Fibroblast of lung (primary cell): ENCODE measurements around the gene MAD2L1. TPM values are rescaled to one million over a fixed set of nuclear protein-coding genes. Genes with fewer than 3 reads are reported as not detected.
"Not testable (repeated sequence)": the region's sequence is repeated elsewhere in the genome, so short reads cannot be mapped to it uniquely, and the experiment has no call there.

Experiments
- DNase-seq, 2 donors: peaks; one replicate each; pipeline versions ENCODE4 v3.0.0 to v3.0.0-alpha.2; 2010; ENCODE audit warnings: low read depth in 2 of 2
- H2AFZ ChIP-seq: 2 replicates; pipeline ENCODE4 v1.5.1; 2012; ENCODE audit warnings: low read length, control low read depth, inconsistent platforms
- H3K27ac ChIP-seq: 2 replicates; pipeline ENCODE4 v1.5.1; 2011; ENCODE audit warnings: low read length, control low read depth; ENCODE audit not compliant: insufficient read depth
- H3K27me3 ChIP-seq: 2 replicates; pipeline ENCODE4 v1.5.1; 2011; ENCODE audit warnings: mild to moderate bottlenecking, low read length; ENCODE audit not compliant: control insufficient read depth, insufficient read depth
- H3K36me3 ChIP-seq: 2 replicates; pipeline ENCODE4 v1.5.1; 2011; ENCODE audit warnings: low read length; ENCODE audit not compliant: control insufficient read depth, insufficient read depth
- H3K4me1 ChIP-seq: 2 replicates; pipeline ENCODE4 v1.5.1; 2011; ENCODE audit warnings: low read length; ENCODE audit not compliant: control insufficient read depth, insufficient read depth; ENCODE audit errors: extremely low read depth
- H3K4me2 ChIP-seq: 2 replicates; pipeline ENCODE4 v1.5.1; 2011; ENCODE audit warnings: low read length, control low read depth; ENCODE audit not compliant: insufficient read depth; ENCODE audit errors: extremely low read depth
- H3K4me3 ChIP-seq, 4 experiments: fragments of 200-600 bp in 1 of 4; sonication (generic) in 1 of 4; replicated peaks in 1 of 4; 2 replicates each; pipeline ENCODE4 v1.5.1; 2011 to 2016; ENCODE audit warnings: low read length in 4 of 4, low read depth in 3 of 4, mild to moderate bottlenecking in 3 of 4, control low read depth in 2 of 4, inconsistent platforms in 1 of 4, mixed read lengths in 1 of 4; ENCODE audit not compliant: insufficient read depth in 1 of 4; ENCODE audit errors: control extremely low read depth in 1 of 4
- H3K79me2 ChIP-seq: 2 replicates; pipeline ENCODE4 v1.5.1; 2012; ENCODE audit warnings: mild to moderate bottlenecking, low read length, inconsistent platforms; ENCODE audit not compliant: control insufficient read depth, insufficient read depth
- H3K9ac ChIP-seq: 2 replicates; pipeline ENCODE4 v1.5.1; 2011; ENCODE audit warnings: mild to moderate bottlenecking, low read length, control low read depth; ENCODE audit not compliant: insufficient read depth
- H3K9me3 ChIP-seq: 2 replicates; pipeline ENCODE4 v1.5.1; 2012; ENCODE audit warnings: low read depth, low read length; ENCODE audit not compliant: control insufficient read depth, insufficient read depth
- H4K20me1 ChIP-seq: 2 replicates; pipeline ENCODE4 v1.5.1; 2011; ENCODE audit warnings: low read length; ENCODE audit not compliant: control insufficient read depth, insufficient read depth; ENCODE audit errors: extremely low read depth
- EZH2 ChIP-seq: IDR thresholded peaks from 2 replicates; pipeline ENCODE4 v1.5.1; 2012; ENCODE audit warnings: low read length, control low read depth, mild to moderate bottlenecking; ENCODE audit errors: missing control alignments
- polyA plus RNA-seq, 2 donors: library from polyadenylated mRNA; depleted of rRNA in 1 of 2; stranded (reverse) in 1 of 2; unstranded in 1 of 2; fragments of >200 nt; gene quantifications; 2 replicates each; pipeline ENCODE4 v1.2.1, GENCODE V29; 2011 to 2012; ENCODE audit warnings: missing spikeins in 1 of 2
- total RNA-seq: library from RNA; depleted of rRNA; stranded (reverse); fragments of >200 nt; gene quantifications from 2 replicates; pipeline ENCODE4 v1.2.1, GENCODE V29; 2014
- TF ChIP-seq, protein P1 (sequence below), 2 donors: IDR thresholded peaks in 1 of 2; conservative IDR thresholded peaks in 1 of 2; 1 replicate in 1 of 2; 2 replicates in 1 of 2; pipeline ENCODE4 v1.5.1; 2011 to 2012; ENCODE audit warnings: low read length in 2 of 2, control low read depth in 1 of 2, inconsistent platforms in 1 of 2, low read depth in 1 of 2, mild to moderate bottlenecking in 1 of 2

The MAD2L1 gene
- total and polyA plus RNA-seq, 2 donors (not counting 1 experiment from before 2014, with no cell fraction given), result 10.6 to 12.8 TPM

DNA sequence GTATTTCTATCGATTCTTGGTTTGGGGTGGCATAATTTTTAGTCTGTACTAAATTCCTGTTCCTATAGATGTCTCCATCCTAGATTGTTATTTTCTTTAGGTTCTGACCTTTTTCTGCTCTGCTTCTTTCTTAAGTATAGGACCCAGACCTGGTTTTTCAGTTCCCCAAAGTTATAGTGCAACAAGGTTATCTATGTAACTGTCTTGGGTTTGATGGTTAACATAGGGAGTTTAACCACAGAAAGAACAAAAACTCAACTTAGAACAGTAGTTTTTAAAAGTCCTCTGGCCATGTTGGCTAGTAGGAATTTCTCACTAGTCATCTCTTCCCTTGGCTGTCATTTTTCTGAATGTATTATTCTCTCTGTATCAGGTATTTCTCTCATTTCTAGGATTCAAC is 38.8 kb upstream of the MAD2L1 start:
- no peaks in the 10 kb centered on the region for H3K79me2 ChIP-seq
- no peak for TF ChIP-seq EZH2
- TF ChIP-seq, protein P1, sequence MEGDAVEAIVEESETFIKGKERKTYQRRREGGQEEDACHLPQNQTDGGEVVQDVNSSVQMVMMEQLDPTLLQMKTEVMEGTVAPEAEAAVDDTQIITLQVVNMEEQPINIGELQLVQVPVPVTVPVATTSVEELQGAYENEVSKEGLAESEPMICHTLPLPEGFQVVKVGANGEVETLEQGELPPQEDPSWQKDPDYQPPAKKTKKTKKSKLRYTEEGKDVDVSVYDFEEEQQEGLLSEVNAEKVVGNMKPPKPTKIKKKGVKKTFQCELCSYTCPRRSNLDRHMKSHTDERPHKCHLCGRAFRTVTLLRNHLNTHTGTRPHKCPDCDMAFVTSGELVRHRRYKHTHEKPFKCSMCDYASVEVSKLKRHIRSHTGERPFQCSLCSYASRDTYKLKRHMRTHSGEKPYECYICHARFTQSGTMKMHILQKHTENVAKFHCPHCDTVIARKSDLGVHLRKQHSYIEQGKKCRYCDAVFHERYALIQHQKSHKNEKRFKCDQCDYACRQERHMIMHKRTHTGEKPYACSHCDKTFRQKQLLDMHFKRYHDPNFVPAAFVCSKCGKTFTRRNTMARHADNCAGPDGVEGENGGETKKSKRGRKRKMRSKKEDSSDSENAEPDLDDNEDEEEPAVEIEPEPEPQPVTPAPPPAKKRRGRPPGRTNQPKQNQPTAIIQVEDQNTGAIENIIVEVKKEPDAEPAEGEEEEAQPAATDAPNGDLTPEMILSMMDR (conservative IDR thresholded peaks at IDR 0.05 in 1 of 2, IDR thresholded peaks at IDR 0.05 in 1 of 2; ENCODE audit: low read depth in 1 of 2, low read length in 2 of 2), result no peak
- no peaks in the 10 kb centered on the region for H3K9me3 ChIP-seq
- no peaks in the 10 kb centered on the region for H4K20me1 ChIP-seq
- H3K4me2 ChIP-seq, result no peak overlapping the region
- no peak overlapping the region for H3K9ac ChIP-seq
- no peak overlapping the region for H3K4me3 ChIP-seq
- H3K27ac ChIP-seq, result no peak overlapping the region
- no peak overlapping the region for H2AFZ ChIP-seq
- no peaks in the 10 kb centered on the region for H3K4me1 ChIP-seq
- no peaks in the 10 kb centered on the region for H3K27me3 ChIP-seq
- DNase-seq, result no peak
- H3K36me3 ChIP-seq, result no peaks in the 10 kb centered on the region

DNA sequence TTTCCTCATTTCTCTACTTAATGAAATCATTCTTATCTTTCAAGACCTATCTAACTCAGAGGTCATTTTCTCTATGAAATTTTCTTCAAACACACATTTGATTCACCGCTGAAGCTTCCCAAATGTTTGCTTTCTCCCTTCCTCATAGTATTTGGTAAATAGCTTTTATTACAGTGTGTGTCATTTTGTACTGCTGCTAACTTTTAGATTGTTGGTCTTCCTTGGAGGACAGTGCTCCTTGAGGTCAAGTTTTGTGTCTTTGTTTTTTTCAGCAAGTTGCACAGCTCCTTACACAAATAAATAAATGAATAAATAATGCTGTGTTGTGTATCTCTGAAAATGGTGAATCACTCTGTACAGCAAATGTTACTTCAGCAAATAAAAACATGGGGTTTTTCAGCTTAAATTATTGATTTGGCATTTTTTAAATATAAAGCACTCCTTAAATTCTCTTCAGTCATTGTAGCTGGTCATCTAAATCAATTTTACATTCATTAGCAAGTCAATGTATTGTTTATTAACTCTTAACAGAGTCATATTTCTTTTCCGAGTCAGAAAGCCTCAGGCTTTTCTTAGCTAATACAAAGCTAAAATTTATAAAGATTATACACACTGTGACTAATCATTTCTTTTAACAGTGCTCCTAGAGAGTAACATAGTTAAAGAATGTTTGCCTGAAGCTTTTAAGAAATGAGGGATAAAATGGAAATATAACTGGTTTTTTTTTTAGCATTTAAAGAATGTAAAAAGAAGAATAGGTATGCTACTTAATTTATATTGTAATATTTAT is 30.1 kb upstream of the MAD2L1 start:
- TF ChIP-seq, protein P1 (conservative IDR thresholded peaks at IDR 0.05 in 1 of 2, IDR thresholded peaks at IDR 0.05 in 1 of 2; ENCODE audit: low read depth in 1 of 2, low read length in 2 of 2), result no peak
- no peak for TF ChIP-seq EZH2
- H3K9ac ChIP-seq, result no peak overlapping the region
- no peak for DNase-seq
- no peak overlapping the region for H3K4me2 ChIP-seq
- no peak overlapping the region for H3K4me3 ChIP-seq
- H3K27me3 ChIP-seq, result no peaks in the 10 kb centered on the region
- H2AFZ ChIP-seq, result no peak overlapping the region
- no peaks in the 10 kb centered on the region for H3K79me2 ChIP-seq
- H4K20me1 ChIP-seq, result no peaks in the 10 kb centered on the region
- H3K9me3 ChIP-seq, result no peaks in the 10 kb centered on the region
- no peaks in the 10 kb centered on the region for H3K4me1 ChIP-seq
- H3K27ac ChIP-seq, result no peak overlapping the region
- H3K36me3 ChIP-seq, result no peaks in the 10 kb centered on the region

DNA sequence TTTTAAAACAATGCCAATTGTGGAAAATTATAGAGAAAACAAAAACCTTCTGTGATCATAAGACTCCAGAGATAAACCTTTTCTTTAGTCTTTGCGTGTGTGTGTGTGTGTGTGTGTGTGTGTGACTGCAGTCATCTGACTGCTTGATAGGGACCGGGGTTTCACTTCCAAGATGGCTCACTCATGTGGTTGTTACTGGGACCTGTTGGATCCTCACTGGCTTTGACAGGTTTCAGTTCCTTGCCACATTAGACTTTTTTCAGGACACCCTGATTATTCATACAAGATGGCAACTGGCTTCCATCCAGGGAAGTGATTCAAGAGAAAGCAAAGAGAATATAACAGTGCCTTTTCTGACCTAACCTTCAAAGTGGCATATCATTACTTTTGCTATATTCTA is 21.9 kb upstream of the MAD2L1 start:
- H3K9me3 ChIP-seq, result no peaks in the 10 kb centered on the region
- H3K79me2 ChIP-seq, result no peaks in the 10 kb centered on the region
- H4K20me1 ChIP-seq, result no peaks in the 10 kb centered on the region
- H3K4me2 ChIP-seq, result no peak overlapping the region
- DNase-seq, result no peak
- no peak overlapping the region for H3K9ac ChIP-seq
- no peaks in the 10 kb centered on the region for H3K4me1 ChIP-seq
- no peak overlapping the region for H3K27ac ChIP-seq
- no peaks in the 10 kb centered on the region for H3K27me3 ChIP-seq
- H3K36me3 ChIP-seq, result no peaks in the 10 kb centered on the region
- H2AFZ ChIP-seq, result no peak overlapping the region
- no peak overlapping the region for H3K4me3 ChIP-seq
- no peak for TF ChIP-seq EZH2
- TF ChIP-seq, protein P1 (conservative IDR thresholded peaks at IDR 0.05 in 1 of 2, IDR thresholded peaks at IDR 0.05 in 1 of 2; ENCODE audit: low read depth in 1 of 2, low read length in 2 of 2), result no peak

DNA sequence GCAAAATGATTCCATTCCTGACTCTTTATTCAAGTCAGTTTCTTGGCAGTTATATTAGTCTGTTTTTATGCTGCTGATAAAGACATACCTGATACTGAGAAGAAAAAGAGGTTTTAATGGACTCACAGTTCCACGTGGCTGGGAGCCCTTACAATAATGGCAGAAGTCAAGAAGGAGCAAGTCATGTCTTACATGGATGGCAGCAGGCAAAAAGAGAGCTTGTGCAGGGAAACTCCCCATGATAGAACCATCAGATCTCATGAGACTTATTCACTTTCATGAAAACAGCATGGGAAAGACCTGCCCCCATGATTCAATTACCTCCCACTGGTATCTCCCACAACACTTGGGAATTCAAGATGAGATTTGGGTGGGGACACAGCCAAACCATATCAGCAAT is 21.4 kb upstream of the MAD2L1 start:
- not testable (repeated sequence) for H3K9ac ChIP-seq, H3K4me3 ChIP-seq, H3K36me3 ChIP-seq, H3K4me2 ChIP-seq, H4K20me1 ChIP-seq, H3K27me3 ChIP-seq, DNase-seq, H2AFZ ChIP-seq, H3K27ac ChIP-seq, H3K9me3 ChIP-seq, H3K4me1 ChIP-seq, H3K79me2 ChIP-seq
